Mesenchymal stem cell (in vitro differentiated cells and primary cell): ENCODE data around the gene NRIP2.

Source experiments
- DNase-seq: peaks from one replicate; pipeline ENCODE4 v3.0.0-alpha.2; 2013
- H2AFZ ChIP-seq: one replicate; pipeline ENCODE4 v1.6.1; 2013; ENCODE audit warnings: low read depth, mild to moderate bottlenecking, control low read depth, inconsistent platforms, low read length, moderate library complexity
- H2AK5ac ChIP-seq: 2 replicates; pipeline ENCODE4 v1.6.1; 2013; ENCODE audit warnings: low read length, moderate library complexity, mild to moderate bottlenecking, inconsistent platforms; ENCODE audit not compliant: severe bottlenecking
- H2BK120ac ChIP-seq: one replicate; pipeline ENCODE4 v1.6.1; 2013; ENCODE audit warnings: low read depth, mild to moderate bottlenecking, inconsistent platforms, low read length, moderate library complexity
- H2BK12ac ChIP-seq, 2 experiments: one replicate each; pipeline ENCODE4 v1.6.1; 2013; ENCODE audit warnings: inconsistent platforms in 2 of 2, low read length in 2 of 2, mild to moderate bottlenecking in 2 of 2, moderate library complexity in 2 of 2, control low read depth in 1 of 2
- H2BK15ac ChIP-seq: one replicate; pipeline ENCODE4 v1.6.1; 2013; ENCODE audit warnings: mild to moderate bottlenecking, low read depth, inconsistent platforms; ENCODE audit not compliant: poor library complexity, severe bottlenecking
- H2BK5ac ChIP-seq: 2 replicates; pipeline ENCODE4 v1.6.1; 2013; ENCODE audit warnings: low read depth, mild to moderate bottlenecking, low read length, control low read depth, inconsistent platforms; ENCODE audit not compliant: poor library complexity, severe bottlenecking
- H3K14ac ChIP-seq, 2 experiments: one replicate each; pipeline ENCODE4 v1.6.1; 2013; ENCODE audit warnings: inconsistent platforms in 2 of 2, low read length in 2 of 2, control low read depth in 1 of 2, mild to moderate bottlenecking in 1 of 2, moderate library complexity in 1 of 2
- H3K18ac ChIP-seq, 2 experiments: one replicate each; pipeline ENCODE4 v1.6.1; 2013; ENCODE audit warnings: inconsistent platforms in 2 of 2, low read length in 2 of 2, control low read depth in 1 of 2, low read depth in 1 of 2, mild to moderate bottlenecking in 1 of 2
- H3K23ac ChIP-seq, 2 experiments: one replicate each; pipeline ENCODE4 v1.6.1; 2013; ENCODE audit warnings: inconsistent platforms in 2 of 2, low read length in 2 of 2, mild to moderate bottlenecking in 2 of 2, moderate library complexity in 2 of 2, control low read depth in 1 of 2
- H3K27ac ChIP-seq: 2 replicates; pipeline ENCODE4 v1.5.1; 2013; ENCODE audit warnings: mild to moderate bottlenecking, moderate library complexity, low read length, control low read depth, inconsistent platforms; ENCODE audit not compliant: poor library complexity, severe bottlenecking
- H3K27me3 ChIP-seq, 2 experiments: 2 replicates each; pipeline versions ENCODE4 v1.6.1 to v1.7.0; 2013; ENCODE audit warnings: low read length in 2 of 2, mild to moderate bottlenecking in 2 of 2, moderate library complexity in 2 of 2, control low read depth in 1 of 2, inconsistent platforms in 1 of 2; ENCODE audit not compliant: control insufficient read depth in 1 of 2, insufficient read depth in 1 of 2
- H3K36me3 ChIP-seq, 2 experiments: 2 replicates each; pipeline versions ENCODE4 v1.6.1 to v1.7.0; 2013; ENCODE audit warnings: low read length in 2 of 2, control low read depth in 1 of 2, inconsistent platforms in 1 of 2, low read depth in 1 of 2, mild to moderate bottlenecking in 1 of 2; ENCODE audit not compliant: insufficient read depth in 2 of 2, control insufficient read depth in 1 of 2
- H3K4ac ChIP-seq, 2 experiments: one replicate each; pipeline ENCODE4 v1.6.1; 2013; ENCODE audit warnings: inconsistent platforms in 2 of 2, low read length in 2 of 2, mild to moderate bottlenecking in 2 of 2, moderate library complexity in 2 of 2, control low read depth in 1 of 2, low read depth in 1 of 2
- H3K4me1 ChIP-seq: 2 replicates; pipeline ENCODE4 v1.6.1; 2013; ENCODE audit warnings: low read depth, low read length, control low read depth; ENCODE audit not compliant: control insufficient read depth, insufficient read depth
- H3K4me2 ChIP-seq: 2 replicates; pipeline ENCODE4 v1.6.1; 2013; ENCODE audit warnings: low read length, mild to moderate bottlenecking, inconsistent platforms; ENCODE audit not compliant: poor library complexity, severe bottlenecking
- H3K4me3 ChIP-seq, 2 experiments: 2 replicates each; pipeline versions ENCODE4 v1.5.1 to v1.7.0; 2013; ENCODE audit warnings: low read length in 2 of 2, mild to moderate bottlenecking in 2 of 2, control low read depth in 1 of 2, low read depth in 1 of 2; ENCODE audit not compliant: insufficient read depth in 1 of 2
- H3K79me1 ChIP-seq: replicated peaks from 2 replicates; pipeline ENCODE4 v1.6.1; 2013; ENCODE audit warnings: mild to moderate bottlenecking, control low read depth, low read length, inconsistent platforms; ENCODE audit not compliant: poor library complexity, severe bottlenecking
- H3K9ac ChIP-seq: 2 replicates; pipeline ENCODE4 v1.7.0; 2013; ENCODE audit warnings: mild to moderate bottlenecking, low read length, moderate library complexity
- H3K9me3 ChIP-seq: 2 replicates; pipeline ENCODE4 v1.7.0; 2013; ENCODE audit warnings: mild to moderate bottlenecking, low read length; ENCODE audit not compliant: control insufficient read depth
- H4K8ac ChIP-seq: one replicate; pipeline ENCODE4 v1.6.1; 2013; ENCODE audit warnings: inconsistent platforms, mild to moderate bottlenecking, low read length, moderate library complexity
- H4K91ac ChIP-seq: one replicate; pipeline ENCODE4 v1.6.1; 2013; ENCODE audit warnings: mild to moderate bottlenecking, low read length, inconsistent platforms
- WGBS: methylation state at CpG from one replicate; pipeline ENCODE4 v1.1.7; 2013; ENCODE audit warnings: mixed read lengths; 5-methylcytosine and 5-hydroxymethylcytosine counted together

The NRIP2 gene

GRCh38 chr12:2856051-2856450 lies 21.2 kb upstream of the NRIP2 start:
- Histone ChIP-seq H3K9ac (no peak overlapping the region), H3K4me3 (no peak overlapping the region), H3K27ac (no peak overlapping the region), H4K91ac (no peak overlapping the region), H2BK15ac (no peak overlapping the region), H3K4me2 (no peak overlapping the region), H3K4me1 (peaks cover 1% of the 10 kb centered on the region), H2BK120ac (no peak overlapping the region), H3K36me3 (peaks cover 9 to 15% of the 10 kb centered on the region in 2 experiments), H3K9me3 (no peaks in the 10 kb centered on the region), H3K79me1 (no peaks in the 10 kb centered on the region), H4K8ac (no peak overlapping the region), H2BK12ac (no peak overlapping the region), H2BK5ac (no peak overlapping the region), H3K27me3 (no peaks in the 10 kb centered on the region), H3K23ac (no peak overlapping the region), H3K14ac (no peak overlapping the region), H2AK5ac (no peak overlapping the region), H2AFZ (no peak overlapping the region), H3K18ac (no peak overlapping the region), H3K4ac (no peak overlapping the region)
- DNase-seq: peak; percentile 9
- 87% methylated on average over 2 of the region's 3 CpGs for WGBS

GRCh38 chr12:2855546-2855945 lies 20.7 kb upstream of the NRIP2 start:
- Histone ChIP-seq H3K27ac (no peak overlapping the region), H3K14ac (no peak overlapping the region), H3K79me1 (no peaks in the 10 kb centered on the region), H3K36me3 (peaks cover 9 to 15% of the 10 kb centered on the region in 2 experiments), H2AFZ (no peak overlapping the region), H2AK5ac (no peak overlapping the region), H3K4me1 (peaks cover 1% of the 10 kb centered on the region), H2BK5ac (no peak overlapping the region), H3K4ac (no peak overlapping the region), H2BK120ac (no peak overlapping the region), H2BK15ac (no peak overlapping the region), H3K4me3 (no peak overlapping the region), H4K8ac (no peak overlapping the region), H3K9me3 (no peaks in the 10 kb centered on the region), H2BK12ac (no peak overlapping the region), H3K27me3 (no peaks in the 10 kb centered on the region), H3K9ac (no peak overlapping the region), H4K91ac (no peak overlapping the region), H3K18ac (no peak overlapping the region), H3K23ac (no peak overlapping the region), H3K4me2 (no peak overlapping the region)
- no peak for DNase-seq
- 96% methylated on average over 7 of the region's 7 CpGs for WGBS

GRCh38 chr12:2854669-2855453 lies 20.0 kb upstream of the NRIP2 start:
- no peak for DNase-seq
- Histone ChIP-seq H3K36me3 (peaks cover 9 to 15% of the 10 kb centered on the region in 2 experiments), H2BK15ac (no peak overlapping the region)

GRCh38 chr12:2853626-2854025 lies 18.8 kb upstream of the NRIP2 start:
- no peak overlapping the region for H3K4ac ChIP-seq
- WGBS: 3% methylated on average over 8 of the region's 11 CpGs
- no peak overlapping the region for H4K8ac ChIP-seq

More at GRCh38 chr12:2854669-2855453, 20.0 kb upstream of the NRIP2 start:
- H4K91ac ChIP-seq: no peak overlapping the region
- H3K18ac ChIP-seq: no peak overlapping the region
- no peak overlapping the region for H3K23ac ChIP-seq
- H3K27me3 ChIP-seq: no peaks in the 10 kb centered on the region
- H2AFZ ChIP-seq: no peak overlapping the region
- H3K4me2 ChIP-seq: no peak overlapping the region
- H4K8ac ChIP-seq: no peak overlapping the region
- WGBS: 78% methylated on average over 24 of the region's 25 CpGs
- H3K9me3 ChIP-seq: no peaks in the 10 kb centered on the region
- H3K4ac ChIP-seq: no peak overlapping the region
- no peak overlapping the region for H3K4me3 ChIP-seq
- H3K14ac ChIP-seq: no peak overlapping the region
- H3K9ac ChIP-seq: no peak overlapping the region
- no peaks in the 10 kb centered on the region for H3K79me1 ChIP-seq
- H2AK5ac ChIP-seq: no peak overlapping the region
- H3K4me1 ChIP-seq: peaks cover 1% of the 10 kb centered on the region
- H2BK5ac ChIP-seq: no peak overlapping the region
- H2BK12ac ChIP-seq: no peak overlapping the region
- H2BK120ac ChIP-seq: no peak overlapping the region
- H3K27ac ChIP-seq: no peak overlapping the region

More at GRCh38 chr12:2853626-2854025, 18.8 kb upstream of the NRIP2 start:
- Histone ChIP-seq H4K91ac (no peak overlapping the region), H3K18ac (peak overlapping the region in 1 of 2 experiments; percentile 28), H3K27ac (no peak overlapping the region), H3K4me1 (peaks cover 11% of the 10 kb centered on the region), H3K9ac (no peak overlapping the region), H3K14ac (no peak overlapping the region), H2BK5ac (no peak overlapping the region), H2AFZ (no peak overlapping the region), H3K27me3 (no peaks in the 10 kb centered on the region), H2BK120ac (no peak overlapping the region), H3K36me3 (peaks cover 5 to 9% of the 10 kb centered on the region in 2 experiments), H3K4me3 (no peak overlapping the region), H2AK5ac (no peak overlapping the region), H3K9me3 (no peaks in the 10 kb centered on the region), H3K23ac (no peak overlapping the region), H2BK12ac (no peak overlapping the region), H2BK15ac (no peak overlapping the region), H3K79me1 (no peaks in the 10 kb centered on the region), H3K4me2 (peak overlapping the region; percentile 30)
- peak; percentile 78 for DNase-seq
